SK-N-SH treated with all-trans-retinoic acid at 6 μM for 48 hours (cell line): ENCODE results near the gene NUDT7.
A peak's percentile ranks its signal among the peaks of the same experiment; 100 is the strongest.

ENCODE experiments used
- CSDC2 ChIP-seq: fragments of 250-450 bp; sonication (Bioruptor Pico); IDR thresholded peaks from 2 replicates; pipeline ENCODE4 v1.5.0; 2020; ENCODE audit warnings: mild to moderate bottlenecking, moderate library complexity
- ISL1 ChIP-seq: fragments of 250-450 bp; sonication (Bioruptor Pico); IDR thresholded peaks from 2 replicates; pipeline ENCODE4 v2.1.2; 2022; ENCODE audit warnings: mild to moderate bottlenecking, moderate library complexity
- PPARA ChIP-seq: fragments of 250-450 bp; sonication (Bioruptor Pico); IDR thresholded peaks from 2 replicates; pipeline ENCODE4 v1.5.0; 2020; ENCODE audit warnings: mild to moderate bottlenecking, borderline replicate concordance

- TF ChIP-seq ISL1 = peak; percentile 42; the same call in 1 of the 2 replicates
- no peak for TF ChIP-seq PPARA (CRISPR knock-in tag)
- TF ChIP-seq CSDC2 (CRISPR knock-in tag) = 0 out of 2 replicates have a peak, but pooled peaks have one; percentile 63
These were observed 17.2 kb downstream of the NUDT7 start for GRCh38 chr16:77739559-77739892.
